Neutrophil (primary cell): ENCODE data around the gene CEP20.

Experiments
- H3K27ac ChIP-seq: fragments of 200-600 bp; sonication (generic); 2 replicates; pipeline ENCODE4 v1.5.1; 2016; ENCODE audit warnings: mild to moderate bottlenecking, moderate library complexity
- H3K27me3 ChIP-seq: fragments of 200-600 bp; sonication (generic); 2 replicates; pipeline ENCODE4 v1.6.0; 2016; ENCODE audit warnings: mild to moderate bottlenecking
- H3K36me3 ChIP-seq: fragments of 200-600 bp; sonication (generic); 2 replicates; pipeline ENCODE4 v1.5.1; 2017
- H3K4me1 ChIP-seq, 2 experiments: fragments of 200-600 bp in 1 of 2; sonication (generic) in 1 of 2; 1 replicate in 1 of 2; 2 replicates in 1 of 2; pipeline versions ENCODE4 v1.5.1 to v1.6.1; 2013 to 2016; ENCODE audit warnings: low read depth in 1 of 2, low read length in 1 of 2, mild to moderate bottlenecking in 1 of 2, moderate library complexity in 1 of 2; ENCODE audit not compliant: control insufficient read depth in 1 of 2, insufficient read depth in 1 of 2
- H3K4me3 ChIP-seq, 2 experiments: fragments of 200-600 bp in 1 of 2; sonication (generic) in 1 of 2; 1 replicate in 1 of 2; 2 replicates in 1 of 2; pipeline ENCODE4 v1.5.1; 2013 to 2016; ENCODE audit warnings: low read depth in 1 of 2, low read length in 1 of 2, mild to moderate bottlenecking in 1 of 2, moderate library complexity in 1 of 2
- H3K9me3 ChIP-seq: fragments of 200-600 bp; sonication (generic); 2 replicates; pipeline ENCODE4 v1.5.1; 2016
- CTCF ChIP-seq: fragments of 200-600 bp; sonication (generic); IDR thresholded peaks from 2 replicates; pipeline ENCODE4 v1.5.1; 2016; ENCODE audit warnings: antibody characterized with exemption

Gene CEP20

GRCh38 chr16:15915555-15916081 lies 27.2 kb upstream of the CEP20 start:
- no peak overlapping the region for H3K27ac ChIP-seq
- no peaks in the 10 kb centered on the region for H3K27me3 ChIP-seq
- no peak for TF ChIP-seq CTCF
- no peak overlapping the region for H3K4me3 ChIP-seq
- peaks cover 0 to 3% of the 10 kb centered on the region in 2 experiments for H3K4me1 ChIP-seq
- H3K9me3 ChIP-seq = no peaks in the 10 kb centered on the region
- no peaks in the 10 kb centered on the region for H3K36me3 ChIP-seq

- no peak for TF ChIP-seq CTCF
- no peaks in the 10 kb centered on the region for H3K4me1 ChIP-seq
- H3K9me3 ChIP-seq = no peaks in the 10 kb centered on the region
- H3K27me3 ChIP-seq = no peaks in the 10 kb centered on the region
- H3K27ac ChIP-seq = no peak overlapping the region
- no peak overlapping the region for H3K4me3 ChIP-seq
- H3K36me3 ChIP-seq = no peaks in the 10 kb centered on the region
These were observed 24.8 kb upstream of the CEP20 start for GRCh38 chr16:15913046-15913698.

- no peaks in the 10 kb centered on the region for H3K4me1 ChIP-seq
- no peak for TF ChIP-seq CTCF
These were observed 22.8 kb upstream of the CEP20 start for GRCh38 chr16:15911198-15911597.

GRCh38 chr16:15907863-15908478 lies 19.6 kb upstream of the CEP20 start:
- no peak for TF ChIP-seq CTCF
- Histone ChIP-seq H3K27me3 (no peaks in the 10 kb centered on the region), H3K36me3 (no peaks in the 10 kb centered on the region), H3K9me3 (no peaks in the 10 kb centered on the region), H3K4me1 (no peaks in the 10 kb centered on the region), H3K4me3 (no peak overlapping the region), H3K27ac (no peak overlapping the region)

More at GRCh38 chr16:15911198-15911597, 22.8 kb upstream of the CEP20 start:
- H3K9me3 ChIP-seq = no peaks in the 10 kb centered on the region
- no peak overlapping the region for H3K4me3 ChIP-seq
- H3K27ac ChIP-seq = no peak overlapping the region
- no peaks in the 10 kb centered on the region for H3K27me3 ChIP-seq
- H3K36me3 ChIP-seq = no peaks in the 10 kb centered on the region

- H3K27ac ChIP-seq = no peak overlapping the region
- no peak for TF ChIP-seq CTCF
- H3K36me3 ChIP-seq = no peaks in the 10 kb centered on the region
- peaks cover under 1% of the 10 kb centered on the region in 2 experiments for H3K4me1 ChIP-seq
- H3K9me3 ChIP-seq = no peaks in the 10 kb centered on the region
- H3K4me3 ChIP-seq = no peak overlapping the region
- no peaks in the 10 kb centered on the region for H3K27me3 ChIP-seq
These were observed 18.0 kb upstream of the CEP20 start for GRCh38 chr16:15906439-15906838.
